Natural killer cell (primary cell): Measurements from ENCODE around the gene NAV2. TPM values are rescaled to one million over a fixed set of nuclear protein-coding genes. Genes with fewer than 3 reads are reported as not detected.

Experiments used
- ATAC-seq, 3 donors: fragments of 150-1000 bp in 2 of 3; fragments of 200-7000 bp in 1 of 3; cut with Tn5 transposase; 1 replicate in 1 of 3; 2 replicates in 2 of 3; pipeline ENCODE4 v1.10.0; 2021; ENCODE audit warnings: mild to moderate bottlenecking in 2 of 3, moderate library complexity in 2 of 3
- DNase-seq, 2 donors: peaks; one replicate each; pipeline versions ENCODE4 v3.0.0 to v3.0.0-alpha.2; 2013 to 2021; ENCODE audit warnings: mixed read lengths in 1 of 2
- H3K27ac ChIP-seq: one replicate; pipeline ENCODE4 v1.5.1; 2013; ENCODE audit warnings: mild to moderate bottlenecking, low read length
- H3K27me3 ChIP-seq: one replicate; pipeline ENCODE4 v1.6.1; 2013; ENCODE audit warnings: low read length; ENCODE audit not compliant: control insufficient read depth, insufficient read depth
- H3K36me3 ChIP-seq: one replicate; pipeline ENCODE4 v1.6.1; 2013; ENCODE audit warnings: low read length; ENCODE audit not compliant: control insufficient read depth, insufficient read depth
- H3K4me1 ChIP-seq: one replicate; pipeline ENCODE4 v1.6.1; 2013; ENCODE audit warnings: low read length; ENCODE audit not compliant: control insufficient read depth, insufficient read depth
- H3K4me3 ChIP-seq: one replicate; pipeline ENCODE4 v1.5.1; 2013; ENCODE audit warnings: low read length
- H3K9me3 ChIP-seq: one replicate; pipeline ENCODE4 v1.6.1; 2013; ENCODE audit warnings: low read length; ENCODE audit not compliant: control insufficient read depth, insufficient read depth
- H3K27ac Mint-ChIP-seq, 2 donors: one replicate each; pipeline ENCODE4 v1.8.0; 2022; ENCODE audit warnings: mild to moderate bottlenecking in 2 of 2, mixed read lengths in 2 of 2, moderate library complexity in 1 of 2
- H3K27me3 Mint-ChIP-seq, 2 donors: one replicate each; pipeline ENCODE4 v1.8.0; 2022; ENCODE audit warnings: low read depth in 2 of 2, mixed read lengths in 2 of 2
- H3K36me3 Mint-ChIP-seq: one replicate; pipeline ENCODE4 v1.8.0; 2022; ENCODE audit warnings: mixed read lengths
- H3K4me1 Mint-ChIP-seq, 2 donors: one replicate each; pipeline ENCODE4 v1.8.0; 2022; ENCODE audit warnings: mixed read lengths in 2 of 2
- H3K4me3 Mint-ChIP-seq: one replicate; pipeline ENCODE4 v1.8.0; 2022; ENCODE audit warnings: mild to moderate bottlenecking, moderate library complexity, mixed read lengths
- H3K9me3 Mint-ChIP-seq, 2 donors: one replicate each; pipeline ENCODE4 v1.8.0; 2022; ENCODE audit warnings: mixed read lengths in 2 of 2
- WGBS: methylation state at CpG from one replicate; pipeline ENCODE4 v1.1.7; 2013; ENCODE audit warnings: missing lambda C conversion rate; ENCODE audit not compliant: insufficient coverage; 5-methylcytosine and 5-hydroxymethylcytosine counted together
- intact Hi-C: fragments of 100-400 bp; cut with micrococcal nuclease; formaldehyde crosslinking; loops from one replicate; pipeline ENCODE4 v1.14.2; 2022
- total RNA-seq, 4 donors: library from RNA; stranded (reverse); fragments of 120-200 nt in 1 of 4; gene quantifications; one replicate each; pipeline versions ENCODE4 v1.2.3 to v1.2.4, GENCODE V29; 2013 to 2022
- TF ChIP-seq, protein P1 (sequence below): fragments of 200-600 bp; IDR thresholded peaks from one replicate; pipeline ENCODE4 v1.8.0; 2022; ENCODE audit warnings: antibody characterized with exemption

Gene NAV2
- total RNA-seq, 3 donors from 2014 or later (not counting 1 experiment from before 2014, with no cell fraction given) = 0.14 to 1.6 (median 0.43) TPM

DNA sequence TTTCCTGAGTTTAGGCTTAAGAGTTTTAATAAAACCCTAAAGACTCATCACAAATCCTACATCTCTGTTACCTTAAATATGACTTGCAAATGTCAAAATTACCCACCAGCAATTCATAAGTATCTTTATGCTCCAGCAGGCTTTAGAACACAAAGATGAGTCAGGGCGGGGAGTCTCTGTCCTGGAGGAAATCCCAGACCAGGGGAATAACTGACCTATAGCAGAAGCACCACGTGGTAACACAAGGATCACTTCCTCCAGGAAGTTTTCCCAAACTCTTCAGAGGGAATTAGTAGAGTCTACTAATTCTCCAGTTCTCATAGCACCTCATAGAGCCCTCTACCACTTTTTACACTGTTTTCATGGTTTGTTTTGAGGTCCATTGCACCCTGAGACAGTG, 217.0 kb downstream of the NAV2 start:
- TF ChIP-seq, protein P1, sequence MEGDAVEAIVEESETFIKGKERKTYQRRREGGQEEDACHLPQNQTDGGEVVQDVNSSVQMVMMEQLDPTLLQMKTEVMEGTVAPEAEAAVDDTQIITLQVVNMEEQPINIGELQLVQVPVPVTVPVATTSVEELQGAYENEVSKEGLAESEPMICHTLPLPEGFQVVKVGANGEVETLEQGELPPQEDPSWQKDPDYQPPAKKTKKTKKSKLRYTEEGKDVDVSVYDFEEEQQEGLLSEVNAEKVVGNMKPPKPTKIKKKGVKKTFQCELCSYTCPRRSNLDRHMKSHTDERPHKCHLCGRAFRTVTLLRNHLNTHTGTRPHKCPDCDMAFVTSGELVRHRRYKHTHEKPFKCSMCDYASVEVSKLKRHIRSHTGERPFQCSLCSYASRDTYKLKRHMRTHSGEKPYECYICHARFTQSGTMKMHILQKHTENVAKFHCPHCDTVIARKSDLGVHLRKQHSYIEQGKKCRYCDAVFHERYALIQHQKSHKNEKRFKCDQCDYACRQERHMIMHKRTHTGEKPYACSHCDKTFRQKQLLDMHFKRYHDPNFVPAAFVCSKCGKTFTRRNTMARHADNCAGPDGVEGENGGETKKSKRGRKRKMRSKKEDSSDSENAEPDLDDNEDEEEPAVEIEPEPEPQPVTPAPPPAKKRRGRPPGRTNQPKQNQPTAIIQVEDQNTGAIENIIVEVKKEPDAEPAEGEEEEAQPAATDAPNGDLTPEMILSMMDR = no peak
- Histone ChIP-seq H3K36me3 (no peaks in the 10 kb centered on the region), H3K4me3 (no peak overlapping the region), H3K9me3 (no peaks in the 10 kb centered on the region), H3K27ac (no peak overlapping the region), H3K4me1 (no peaks in the 10 kb centered on the region), H3K27me3 (no peaks in the 10 kb centered on the region)
- Mint-ChIP-seq H3K9me3 (no peaks in the 10 kb centered on the region), H3K4me3 (no peak overlapping the region), H3K4me1 (no peaks in the 10 kb centered on the region), H3K27me3 (peaks cover 6 to 7% of the 10 kb centered on the region in 2 donors), H3K27ac (no peak overlapping the region), H3K36me3 (no peaks in the 10 kb centered on the region)
- ATAC-seq (no peak), DNase-seq (no peak)
- intact Hi-C loops = no loop called here
- WGBS = 73% methylated on average over 2 of the region's 2 CpGs

DNA sequence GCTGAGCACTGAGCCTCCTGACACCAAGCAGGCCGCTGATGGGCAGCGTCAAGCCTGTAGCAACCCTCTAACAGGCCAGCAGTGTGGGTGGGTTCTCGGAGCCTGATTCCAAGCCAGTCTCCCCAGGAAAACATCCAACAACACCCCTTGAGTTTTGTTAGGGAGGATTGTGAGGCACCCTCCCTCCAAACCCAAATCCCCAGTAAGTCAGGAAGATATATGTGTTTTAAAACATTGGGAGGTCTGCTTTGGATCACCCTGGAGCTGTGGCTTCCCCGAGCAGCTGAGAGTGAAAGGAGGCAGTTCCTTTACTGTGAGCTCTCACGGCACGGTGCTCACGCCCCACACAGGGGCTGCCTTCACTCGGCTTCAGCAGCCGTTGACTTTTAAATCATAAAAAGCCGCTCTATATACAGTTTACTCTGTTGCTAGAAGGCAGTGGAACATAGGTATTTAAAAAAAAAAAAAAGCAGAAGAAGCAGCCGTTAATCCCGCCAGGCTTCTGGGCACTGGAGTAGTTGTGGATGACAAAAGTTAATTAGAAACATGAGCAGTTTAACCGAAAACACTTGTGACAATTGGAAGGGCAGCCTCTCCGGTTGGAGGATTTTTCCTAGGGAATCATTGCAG, 218.6 kb downstream of the NAV2 start:
- intact Hi-C loops = no loop called here
- H3K36me3 Mint-ChIP-seq = no peaks in the 10 kb centered on the region
- Histone ChIP-seq H3K27me3 (no peaks in the 10 kb centered on the region), H3K4me1 (no peaks in the 10 kb centered on the region), H3K4me3 (no peak overlapping the region), H3K9me3 (no peaks in the 10 kb centered on the region), H3K27ac (no peak overlapping the region), H3K36me3 (no peaks in the 10 kb centered on the region)
- ATAC-seq = no peak
- TF ChIP-seq, protein P1 = no peak
- H3K4me1 Mint-ChIP-seq = no peaks in the 10 kb centered on the region
- peaks cover 3% of the 10 kb centered on the region in 2 donors for H3K27me3 Mint-ChIP-seq
- no peak overlapping the region for H3K4me3 Mint-ChIP-seq
- H3K27ac Mint-ChIP-seq = no peak overlapping the region
- no peak for DNase-seq
- no peaks in the 10 kb centered on the region for H3K9me3 Mint-ChIP-seq
- 91% methylated on average over 13 of the region's 14 CpGs for WGBS

DNA sequence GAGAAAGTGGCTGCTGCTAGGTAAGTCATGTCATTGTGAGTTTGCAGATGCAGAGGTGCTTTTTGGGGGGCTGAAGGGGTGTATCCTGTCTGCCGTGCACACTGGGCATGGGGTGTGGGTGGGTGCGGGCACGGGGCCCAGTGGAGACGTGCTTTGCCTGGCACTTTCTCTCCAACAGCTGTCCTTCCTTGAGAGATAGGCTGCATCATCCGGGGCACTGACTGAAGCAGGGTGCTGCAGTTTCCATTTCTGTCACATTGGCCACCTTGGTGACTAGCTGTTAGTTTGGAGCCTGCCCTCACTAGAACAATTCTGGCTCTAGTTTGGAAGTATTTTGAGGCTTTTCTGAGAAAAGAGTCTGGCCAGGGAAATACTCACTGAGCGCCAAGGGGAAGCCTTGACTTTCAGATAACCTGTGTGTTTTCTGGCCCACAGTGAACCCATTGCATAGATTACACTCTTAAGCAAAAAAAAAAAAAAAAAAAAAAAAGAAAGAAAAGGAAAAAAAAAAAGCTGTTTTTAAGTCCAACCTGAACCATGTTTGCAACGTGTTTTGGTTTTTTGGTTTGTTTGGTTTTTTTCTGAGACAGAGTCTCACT, 219.2 kb downstream of the NAV2 start:
- Histone ChIP-seq H3K9me3 (no peaks in the 10 kb centered on the region), H3K27ac (no peak overlapping the region), H3K36me3 (no peaks in the 10 kb centered on the region), H3K4me3 (no peak overlapping the region), H3K4me1 (no peaks in the 10 kb centered on the region), H3K27me3 (no peaks in the 10 kb centered on the region)
- WGBS = 83% methylated on average over 7 of the region's 7 CpGs
- TF ChIP-seq, protein P1 = no peak
- ATAC-seq (no peak), DNase-seq (no peak)
- Mint-ChIP-seq H3K27ac (no peak overlapping the region), H3K4me3 (no peak overlapping the region), H3K9me3 (no peaks in the 10 kb centered on the region), H3K36me3 (no peaks in the 10 kb centered on the region), H3K27me3 (peaks cover 0 to 2% of the 10 kb centered on the region in 2 donors), H3K4me1 (no peaks in the 10 kb centered on the region)
- intact Hi-C loops = no loop called here
